Activated B cell treated with CpG ODN at 0.5 μM for 24 hours (primary cell): ENCODE results near the gene TPCN2. TPM values are rescaled to one million over a fixed set of nuclear protein-coding genes. Genes with fewer than 3 reads are reported as not detected.

Source experiments
- ATAC-seq: fragments of 200-7000 bp; cut with Tn5 transposase; one replicate; pipeline ENCODE4 v1.10.0; 2021; ENCODE audit warnings: low read depth, mild to moderate bottlenecking, moderate library complexity
- CTCF ChIA-PET: fragments of 350-600 bp; sonication (Branson Sonifier 250); formaldehyde crosslinking; loops from one replicate; lab custom pipeline; 2021; ENCODE audit warnings: antibody characterized with exemption; lab: Charles Lee
- POLR2A ChIA-PET: fragments of 350-600 bp; sonication (Branson Sonifier 250); formaldehyde crosslinking; loops from one replicate; lab custom pipeline; 2021; ENCODE audit warnings: antibody characterized with exemption; lab: Charles Lee
- DNase-seq: peaks from one replicate; pipeline ENCODE4 v3.0.0; 2022
- H3K27ac Mint-ChIP-seq: one replicate; pipeline ENCODE4 v1.8.0; 2020; ENCODE audit warnings: mixed read lengths
- H3K27me3 Mint-ChIP-seq: one replicate; pipeline ENCODE4 v1.8.0; 2021; ENCODE audit warnings: mixed read lengths
- H3K36me3 Mint-ChIP-seq: one replicate; pipeline ENCODE4 v1.8.0; 2021; ENCODE audit warnings: low read depth, mixed read lengths
- H3K4me1 Mint-ChIP-seq: one replicate; pipeline ENCODE4 v1.8.0; 2021; ENCODE audit warnings: mixed read lengths
- H3K4me3 Mint-ChIP-seq: one replicate; pipeline ENCODE4 v1.8.0; 2020; ENCODE audit warnings: mild to moderate bottlenecking, mixed read lengths
- H3K9me3 Mint-ChIP-seq: one replicate; pipeline ENCODE4 v1.8.0; 2020; ENCODE audit warnings: mixed read lengths
- CTCF ChIP-seq: fragments of 200-600 bp; IDR thresholded peaks from one replicate; pipeline ENCODE4 v1.8.0; 2022; ENCODE audit warnings: antibody characterized with exemption, mild to moderate bottlenecking
- intact Hi-C: fragments of 100-400 bp; cut with micrococcal nuclease; formaldehyde crosslinking; loops from one replicate; pipeline ENCODE4 v1.15.1; 2024
- total RNA-seq: library from RNA; stranded (reverse); gene quantifications from 2 replicates; pipeline ENCODE4 v1.2.3, GENCODE V29; 2022

Gene TPCN2
- total RNA-seq, 1 donor from 2014 or later, result 35.4 TPM

GRCh38 chr11:69035150-69035945, 13.4 kb upstream of the TPCN2 start:
- no peaks in the 10 kb centered on the region for H3K9me3 Mint-ChIP-seq
- no peaks in the 10 kb centered on the region for H3K36me3 Mint-ChIP-seq
- ATAC-seq (no peak), DNase-seq (no peak)
- CTCF ChIA-PET, result no interaction called here
- peaks cover 7% of the 10 kb centered on the region for H3K27me3 Mint-ChIP-seq
- intact Hi-C loops, result no loop called here
- TF ChIP-seq CTCF, result no peak
- no peak overlapping the region for H3K4me3 Mint-ChIP-seq
- H3K4me1 Mint-ChIP-seq, result peaks cover 1% of the 10 kb centered on the region
- H3K27ac Mint-ChIP-seq, result no peak overlapping the region
- POLR2A ChIA-PET, result no interaction called here

DNA sequence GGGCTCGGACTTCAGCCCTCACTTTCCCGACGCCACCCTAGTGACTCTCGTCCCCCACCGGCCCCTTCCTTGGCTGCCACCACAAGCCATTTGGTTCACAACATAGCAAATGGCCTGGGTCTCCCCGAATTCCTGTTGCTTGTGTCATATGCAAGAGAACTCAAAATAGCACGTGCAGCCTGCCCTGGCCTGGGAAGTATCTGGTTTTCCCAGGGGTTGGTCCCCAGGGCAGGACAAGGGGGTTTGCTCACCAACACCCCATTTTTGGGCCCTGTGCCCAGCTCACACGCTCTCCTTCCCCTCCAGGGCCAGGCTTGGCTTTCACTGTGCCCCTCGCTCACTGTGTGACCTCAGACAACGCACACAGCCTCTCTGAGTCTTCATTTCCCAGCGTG, 12.8 kb upstream of the TPCN2 start:
- ATAC-seq (no peak), DNase-seq (no peak)
- intact Hi-C loops, result no loop called here
- Mint-ChIP-seq H3K27me3 (peaks cover 7% of the 10 kb centered on the region), H3K4me1 (peaks cover 7% of the 10 kb centered on the region), H3K27ac (no peak overlapping the region), H3K9me3 (no peaks in the 10 kb centered on the region), H3K36me3 (no peaks in the 10 kb centered on the region), H3K4me3 (no peak overlapping the region)
- TF ChIP-seq CTCF, result no peak
- ChIA-PET CTCF (no interaction called here), POLR2A (interaction anchor here (0.7 kb wide), 1 partner anchor 1749 kb away, joined by 4 read pairs; no protein-coding TSS in a partner anchor)

DNA sequence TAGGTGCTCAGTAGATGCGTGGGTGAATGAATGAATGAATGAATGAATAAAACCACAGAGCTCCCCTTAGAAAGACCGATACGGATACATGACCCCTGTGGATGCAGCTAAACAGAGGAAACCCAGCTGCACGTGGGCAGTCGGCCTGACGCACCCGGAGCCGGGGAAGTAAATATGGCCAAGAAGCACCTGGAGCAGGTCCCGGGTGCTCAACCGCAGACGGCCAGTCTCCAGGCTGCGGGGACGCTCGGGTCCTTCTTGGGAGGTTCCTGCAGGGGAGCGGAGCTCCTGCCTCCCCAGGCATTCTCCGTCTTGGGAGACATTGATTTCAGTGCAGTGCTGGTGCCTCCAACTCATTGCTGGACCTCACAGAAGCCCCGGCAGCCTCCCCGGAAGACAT, 11.7 kb upstream of the TPCN2 start:
- Mint-ChIP-seq H3K4me1 (peaks cover 14% of the 10 kb centered on the region), H3K27ac (no peak overlapping the region), H3K36me3 (no peaks in the 10 kb centered on the region), H3K27me3 (peaks cover 7% of the 10 kb centered on the region), H3K9me3 (no peaks in the 10 kb centered on the region), H3K4me3 (no peak overlapping the region)
- ChIA-PET CTCF (no interaction called here), POLR2A (no interaction called here)
- ATAC-seq (no peak), DNase-seq (no peak)
- intact Hi-C loops, result no loop called here
- no peak for TF ChIP-seq CTCF

- POLR2A ChIA-PET, result no interaction called here
- peaks cover 7% of the 10 kb centered on the region for H3K27me3 Mint-ChIP-seq
- intact Hi-C loops, result no loop called here
- no peak for ATAC-seq
- no peaks in the 10 kb centered on the region for H3K36me3 Mint-ChIP-seq
- no peak for DNase-seq
- TF ChIP-seq CTCF, result no peak
- H3K27ac Mint-ChIP-seq, result no peak overlapping the region
- H3K4me3 Mint-ChIP-seq, result no peak overlapping the region
- peaks cover 14% of the 10 kb centered on the region for H3K4me1 Mint-ChIP-seq
- H3K9me3 Mint-ChIP-seq, result no peaks in the 10 kb centered on the region
- CTCF ChIA-PET, result no interaction called here
Observed at GRCh38 chr11:69037544-69037943, 11.2 kb upstream of the TPCN2 start.

GRCh38 chr11:69039501-69039900, 9.2 kb upstream of the TPCN2 start:
- Mint-ChIP-seq H3K36me3 (no peaks in the 10 kb centered on the region), H3K27ac (no peak overlapping the region), H3K4me1 (peaks cover 14% of the 10 kb centered on the region), H3K9me3 (no peaks in the 10 kb centered on the region), H3K27me3 (peaks cover 13% of the 10 kb centered on the region), H3K4me3 (no peak overlapping the region)
- TF ChIP-seq CTCF, result no peak
- no peak for DNase-seq
- POLR2A ChIA-PET, result no interaction called here
- CTCF ChIA-PET, result no interaction called here
- intact Hi-C loops, result no loop called here
- ATAC-seq, result no peak
